Mesothelial cell of epicardium (in vitro differentiated cells): ENCODE data around the gene KCNN3. TPM values are rescaled to one million over a fixed set of nuclear protein-coding genes. Genes with fewer than 3 reads are reported as not detected.

ENCODE experiments used
- DNase-seq, 2 experiments: peaks; one replicate each; pipeline ENCODE4 v3.0.0; 2021; ENCODE audit warnings: low spot score in 2 of 2; ENCODE audit not compliant: unreplicated experiment in 2 of 2
- H3K27ac Mint-ChIP-seq: 2 replicates; pipeline ENCODE4 v1.8.0; 2021; ENCODE audit warnings: mixed read lengths
- H3K27me3 Mint-ChIP-seq: 2 replicates; pipeline ENCODE4 v1.8.0; 2021; ENCODE audit warnings: low read depth, mixed read lengths
- H3K36me3 Mint-ChIP-seq: 2 replicates; pipeline ENCODE4 v1.8.0; 2021; ENCODE audit warnings: mixed read lengths
- H3K4me1 Mint-ChIP-seq: 2 replicates; pipeline ENCODE4 v1.8.0; 2021; ENCODE audit warnings: mixed read lengths
- H3K4me3 Mint-ChIP-seq: 2 replicates; pipeline ENCODE4 v1.8.0; 2021; ENCODE audit warnings: mild to moderate bottlenecking, moderate library complexity, mixed read lengths
- H3K9me3 Mint-ChIP-seq: 2 replicates; pipeline ENCODE4 v1.8.0; 2021; ENCODE audit warnings: mixed read lengths
- CTCF ChIP-seq: fragments of 200-600 bp; sonication (generic); IDR thresholded peaks from one replicate; pipeline ENCODE4 v1.5.0; 2021; ENCODE audit warnings: antibody characterized with exemption; ENCODE audit not compliant: unreplicated experiment
- total RNA-seq: library from RNA; stranded (reverse); gene quantifications from 3 replicates; pipeline ENCODE4 v1.2.1, GENCODE V29; 2021

KCNN3 gene
- total RNA-seq, 1 donor from 2014 or later, result 1.2 TPM

- peak overlapping the region; percentile 11 for H3K27ac Mint-ChIP-seq
These were observed 24.2 kb downstream of the KCNN3 start for GRCh38 chr1:154845879-154846278.

GRCh38 chr1:154845174-154845573, 24.9 kb downstream of the KCNN3 start:
- Mint-ChIP-seq H3K27me3 (peaks cover 2% of the 10 kb centered on the region), H3K36me3 (no peaks in the 10 kb centered on the region), H3K4me1 (peaks cover 42% of the 10 kb centered on the region), H3K9me3 (no peaks in the 10 kb centered on the region), H3K4me3 (no peak overlapping the region), H3K27ac (no peak overlapping the region)
- no peak for TF ChIP-seq CTCF
- no peak for DNase-seq

More at GRCh38 chr1:154845879-154846278, 24.2 kb downstream of the KCNN3 start:
- Mint-ChIP-seq H3K4me3 (no peak overlapping the region), H3K36me3 (no peaks in the 10 kb centered on the region), H3K4me1 (peaks cover 36% of the 10 kb centered on the region), H3K9me3 (no peaks in the 10 kb centered on the region), H3K27me3 (peaks cover 2% of the 10 kb centered on the region)
- no peak for TF ChIP-seq CTCF
- no peak for DNase-seq

GRCh38 chr1:154844297-154844681, 25.8 kb downstream of the KCNN3 start:
- Mint-ChIP-seq H3K4me1 (peaks cover 51% of the 10 kb centered on the region), H3K27me3 (peaks cover under 1% of the 10 kb centered on the region)

DNA sequence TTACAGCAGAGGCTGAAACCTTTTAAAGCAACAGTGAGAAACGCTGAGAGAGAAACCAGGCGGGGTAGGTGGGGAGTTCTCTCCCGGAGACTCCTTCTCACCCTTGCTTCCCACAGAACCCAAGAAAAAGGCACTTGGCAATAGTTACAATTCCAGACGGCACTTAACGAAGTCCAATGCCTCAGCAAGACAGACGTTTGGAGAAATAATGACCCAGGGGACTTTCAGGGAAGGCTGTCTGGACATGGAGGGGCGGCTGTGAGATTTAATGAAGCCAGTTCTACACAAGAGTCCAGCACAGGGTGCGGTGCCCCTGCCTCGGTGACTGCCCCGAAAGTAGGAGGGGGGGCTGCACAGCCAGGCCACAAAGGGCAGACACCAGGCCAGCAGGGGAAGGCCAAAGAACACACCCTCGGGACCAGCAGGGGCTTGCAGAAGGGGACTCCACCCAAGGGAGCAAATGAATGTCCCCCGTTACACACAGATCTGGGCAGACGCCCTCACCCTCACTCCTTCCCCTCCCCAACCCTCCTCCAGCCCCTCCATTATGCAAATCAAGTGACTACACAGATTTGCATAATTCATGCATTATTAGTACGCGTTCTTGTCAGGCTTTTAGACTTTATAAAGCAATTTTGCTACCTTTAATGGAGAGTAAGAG, 26.3 kb downstream of the KCNN3 start:
- Mint-ChIP-seq H3K4me1 (peaks cover 50% of the 10 kb centered on the region), H3K4me3 (no peak overlapping the region), H3K27me3 (no peaks in the 10 kb centered on the region), H3K27ac (peak overlapping the region; percentile 16), H3K36me3 (no peaks in the 10 kb centered on the region), H3K9me3 (no peaks in the 10 kb centered on the region)
- no peak for DNase-seq
- TF ChIP-seq CTCF, result no peak

More at GRCh38 chr1:154844297-154844681, 25.8 kb downstream of the KCNN3 start:
- no peak overlapping the region for H3K4me3 Mint-ChIP-seq
- H3K27ac Mint-ChIP-seq, result no peak overlapping the region
- no peak for TF ChIP-seq CTCF
- no peak for DNase-seq
- no peaks in the 10 kb centered on the region for H3K36me3 Mint-ChIP-seq
- no peaks in the 10 kb centered on the region for H3K9me3 Mint-ChIP-seq

- Mint-ChIP-seq H3K4me3 (no peak overlapping the region), H3K36me3 (no peaks in the 10 kb centered on the region), H3K4me1 (peaks cover 40% of the 10 kb centered on the region), H3K27ac (no peak overlapping the region), H3K9me3 (no peaks in the 10 kb centered on the region), H3K27me3 (peaks cover 6% of the 10 kb centered on the region)
- DNase-seq, result no peak
- no peak for TF ChIP-seq CTCF
These were observed 27.4 kb downstream of the KCNN3 start for GRCh38 chr1:154842635-154843034.
